NCI-H526 treated with DMSO at 0.1 percent for 48 hours (cell line): ENCODE measurements around the gene MZT1.

Experiments
- DNase-seq: peaks from one replicate; lab custom pipeline; 2025; lab: John Stamatoyannopoulos, UW

Gene MZT1

DNA sequence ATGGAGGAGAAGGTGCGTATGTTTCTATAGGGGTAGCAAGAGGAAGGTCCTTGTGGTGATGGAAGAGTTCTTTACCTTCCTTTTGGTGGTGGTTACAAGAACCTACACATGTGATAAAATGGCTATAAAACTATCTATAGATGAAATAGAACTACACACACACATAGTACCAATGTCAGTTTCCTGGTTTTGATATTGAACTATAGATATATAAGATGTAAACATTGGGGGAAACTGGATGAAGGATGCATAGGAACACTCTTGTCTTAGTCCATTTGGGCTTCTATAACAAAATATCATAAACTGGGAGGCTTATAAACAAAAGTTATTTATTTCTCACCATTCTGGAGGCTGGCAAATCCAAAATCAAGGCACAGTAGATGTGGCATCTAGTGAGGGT is 47.1 kb downstream of the MZT1 start:
- DNase-seq, result no peak

DNA sequence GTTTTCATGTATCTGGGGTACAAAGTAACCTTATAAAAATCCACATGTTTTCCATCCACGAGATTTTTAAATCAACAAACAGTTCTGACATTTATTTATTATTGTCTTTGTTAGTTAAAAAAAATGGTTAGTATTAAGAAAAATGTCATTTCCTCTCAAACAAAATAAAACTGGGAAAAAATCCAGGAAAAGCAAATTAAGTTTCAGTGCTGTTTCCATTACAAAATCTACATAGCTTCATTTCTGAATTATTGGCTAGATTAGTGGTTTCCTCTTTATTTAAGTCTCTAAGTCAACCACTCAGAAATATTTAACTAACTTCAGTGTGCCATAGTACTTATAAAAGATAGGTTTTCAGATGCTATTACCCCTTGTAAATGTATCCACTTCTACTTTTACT is 49.1 kb downstream of the MZT1 start:
- no peak for DNase-seq

DNA sequence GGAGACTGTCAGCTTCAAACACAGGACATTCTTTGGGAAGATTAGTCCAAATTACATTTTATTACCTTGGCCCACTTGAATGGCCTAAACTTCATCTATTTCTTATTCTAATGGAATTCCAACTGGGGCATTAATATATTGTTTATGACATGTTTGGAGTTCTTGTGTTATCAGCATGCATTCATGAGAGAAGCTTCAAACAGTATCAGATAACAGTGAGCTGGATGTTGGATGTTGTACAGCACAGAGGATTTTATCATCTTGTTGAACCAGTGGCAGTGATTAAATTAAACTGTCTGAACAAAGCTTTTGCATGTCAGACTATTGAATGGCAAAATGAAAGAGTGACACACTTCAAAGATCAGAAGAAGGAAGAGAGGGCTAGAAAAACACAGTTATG is 50.0 kb downstream of the MZT1 start:
- DNase-seq, result no peak

DNA sequence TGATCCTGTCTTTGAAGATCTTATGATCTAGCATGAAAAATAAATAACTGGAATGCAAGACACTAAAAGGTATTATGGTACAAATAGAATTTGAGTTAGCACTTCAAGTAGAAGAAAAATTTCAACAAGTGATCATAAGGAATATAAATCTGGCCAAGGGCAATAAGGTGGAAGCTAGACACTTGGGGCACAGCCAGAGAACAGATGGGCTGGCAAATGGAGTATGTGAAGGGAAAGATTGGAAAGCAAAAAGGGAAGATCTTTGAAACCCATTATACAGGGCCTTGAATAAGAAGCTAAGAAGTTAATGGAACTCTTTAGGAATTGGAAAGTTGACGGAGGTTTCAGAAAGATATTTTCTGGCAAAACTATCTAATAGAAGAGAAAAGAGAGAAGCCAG is 61.0 kb downstream of the MZT1 start:
- no peak for DNase-seq

DNA sequence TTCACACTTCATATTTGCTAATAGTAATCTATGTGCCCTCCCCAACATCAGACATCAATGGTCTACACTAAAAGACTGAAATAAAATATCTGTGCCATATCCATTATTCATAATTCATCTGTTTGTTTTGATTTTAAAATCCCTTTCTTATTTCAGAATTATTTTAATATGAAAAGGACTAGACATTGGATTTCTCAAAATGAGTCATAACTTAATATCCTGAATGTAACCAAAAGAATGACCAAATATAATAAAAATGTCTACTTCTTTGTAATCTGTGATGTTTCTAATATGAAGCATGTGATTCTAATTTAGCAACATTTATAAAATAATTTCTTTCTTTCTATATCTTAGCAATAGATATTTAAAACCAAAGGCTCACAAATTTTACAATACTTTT is 64.9 kb downstream of the MZT1 start:
- DNase-seq, result no peak
